GM21381 (cell line): ENCODE results near the gene HOXB6.

Source experiments
- ATAC-seq: cut with Tn5 transposase; IDR thresholded peaks from one replicate; pipeline ENCODE4 v1.9.1; 2021; ENCODE audit warnings: mild to moderate bottlenecking, moderate library complexity; ENCODE audit not compliant: unreplicated experiment

HOXB6 gene

GRCh38 chr17:48583708-48584222 is 21.0 kb downstream of the HOXB6 start:
- no peak for ATAC-seq

- no peak for ATAC-seq
Measured at GRCh38 chr17:48582750-48583069, 22.1 kb downstream of the HOXB6 start.

- ATAC-seq: no peak
Measured at GRCh38 chr17:48579760-48580554, 24.8 kb downstream of the HOXB6 start.

GRCh38 chr17:48579471-48579759 is 25.4 kb downstream of the HOXB6 start:
- no peak for ATAC-seq

GRCh38 chr17:48578616-48579470 is 25.9 kb downstream of the HOXB6 start:
- ATAC-seq: peak; percentile 30

- peak; percentile 57 for ATAC-seq
Measured at GRCh38 chr17:48577946-48578615, 26.7 kb downstream of the HOXB6 start, which contains the start of gene HOXB4. HOXB4 (minus strand) TSS chr17:48578350; CDS start chr17:48578319, 31 bp downstream.

GRCh38 chr17:48577330-48577945 is 27.3 kb downstream of the HOXB6 start:
- ATAC-seq: no peak

- no peak for ATAC-seq
Measured at GRCh38 chr17:48576479-48577309, 28.1 kb downstream of the HOXB6 start.

GRCh38 chr17:48575673-48576478 is 28.9 kb downstream of the HOXB6 start:
- no peak for ATAC-seq

GRCh38 chr17:48575066-48575582 is 29.7 kb downstream of the HOXB6 start:
- ATAC-seq: no peak

- ATAC-seq: no peak
Measured at GRCh38 chr17:48574505-48575065, 30.2 kb downstream of the HOXB6 start.

GRCh38 chr17:48571826-48572417 is 32.9 kb downstream of the HOXB6 start:
- no peak for ATAC-seq

GRCh38 chr17:48571024-48571818 is 33.6 kb downstream of the HOXB6 start:
- no peak for ATAC-seq

- no peak for ATAC-seq
Measured at GRCh38 chr17:48570325-48571023, 34.3 kb downstream of the HOXB6 start.

GRCh38 chr17:48569674-48570324 is 35.0 kb downstream of the HOXB6 start:
- no peak for ATAC-seq

GRCh38 chr17:48569240-48569582 is 35.6 kb downstream of the HOXB6 start:
- no peak for ATAC-seq
